RPMI8226 (cell line): ENCODE measurements around the gene NLGN4X.

Experiments
- DNase-seq: peaks from one replicate; pipeline ENCODE4 v3.0.0-alpha.2; 2015

The NLGN4X gene

GRCh38 chrX:5842601-5843000 lies 386.1 kb downstream of the NLGN4X start:
- DNase-seq, result no peak
